GM13976 (cell line): Measurements from ENCODE around the gene MRPL36.

Experiments
- DNase-seq: peaks from one replicate; pipeline ENCODE4 v3.0.0; 2012; ENCODE audit warnings: low spot score
- in situ Hi-C: fragments of 300-500 bp; cut with MboI; formaldehyde crosslinking; loops from one replicate; pipeline ENCODE4 v1.12.0; 2022; ENCODE audit warnings: low sequenced_read_pairs, mixed read lengths, inconsistent platforms; ENCODE audit not compliant: unreplicated experiment
- TF ChIP-seq, protein P1 (sequence below): IDR thresholded peaks from 2 replicates; pipeline ENCODE4 v1.5.1; 2012; ENCODE audit warnings: borderline replicate concordance, mild to moderate bottlenecking; ENCODE audit not compliant: insufficient read depth; ENCODE audit errors: extremely low read depth, missing control alignments, control extremely low read depth

The MRPL36 gene

DNA sequence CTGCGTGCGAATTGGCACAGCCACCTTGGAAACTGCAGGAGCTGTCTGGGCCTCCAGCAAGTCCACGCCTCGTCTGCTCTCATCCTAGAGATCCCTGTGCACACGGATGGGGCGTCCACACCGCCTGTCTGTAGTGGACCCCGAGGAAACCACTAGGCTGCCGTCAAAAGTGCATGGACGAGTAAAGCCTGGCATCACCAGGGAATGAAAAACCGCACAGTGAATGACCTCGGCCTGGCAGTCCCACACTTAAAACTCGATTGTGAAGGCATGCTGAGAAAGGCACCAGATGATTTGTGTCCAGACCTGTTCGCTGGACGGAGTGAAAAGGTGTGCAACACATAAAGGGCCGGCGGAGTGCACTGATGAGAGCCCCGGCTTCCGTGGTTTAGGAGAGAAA lies 50.8 kb downstream of the MRPL36 start:
- in situ Hi-C loops: loop anchor here (25.0 kb wide), 1 partner anchor 263 kb away; no protein-coding TSS in a partner anchor
- TF ChIP-seq, protein P1, sequence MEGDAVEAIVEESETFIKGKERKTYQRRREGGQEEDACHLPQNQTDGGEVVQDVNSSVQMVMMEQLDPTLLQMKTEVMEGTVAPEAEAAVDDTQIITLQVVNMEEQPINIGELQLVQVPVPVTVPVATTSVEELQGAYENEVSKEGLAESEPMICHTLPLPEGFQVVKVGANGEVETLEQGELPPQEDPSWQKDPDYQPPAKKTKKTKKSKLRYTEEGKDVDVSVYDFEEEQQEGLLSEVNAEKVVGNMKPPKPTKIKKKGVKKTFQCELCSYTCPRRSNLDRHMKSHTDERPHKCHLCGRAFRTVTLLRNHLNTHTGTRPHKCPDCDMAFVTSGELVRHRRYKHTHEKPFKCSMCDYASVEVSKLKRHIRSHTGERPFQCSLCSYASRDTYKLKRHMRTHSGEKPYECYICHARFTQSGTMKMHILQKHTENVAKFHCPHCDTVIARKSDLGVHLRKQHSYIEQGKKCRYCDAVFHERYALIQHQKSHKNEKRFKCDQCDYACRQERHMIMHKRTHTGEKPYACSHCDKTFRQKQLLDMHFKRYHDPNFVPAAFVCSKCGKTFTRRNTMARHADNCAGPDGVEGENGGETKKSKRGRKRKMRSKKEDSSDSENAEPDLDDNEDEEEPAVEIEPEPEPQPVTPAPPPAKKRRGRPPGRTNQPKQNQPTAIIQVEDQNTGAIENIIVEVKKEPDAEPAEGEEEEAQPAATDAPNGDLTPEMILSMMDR: no peak
- no peak for DNase-seq
